Spleen (tissue), 7 donors: ENCODE results near the gene FRMD7.

Experiments
- POLR2A ChIP-seq, 3 donors: fragments of 450-650 bp; IDR thresholded peaks; one replicate each; pipeline ENCODE4 v1.5.1; 2017; ENCODE audit warnings: antibody characterized with exemption in 3 of 3, mild to moderate bottlenecking in 1 of 3
- POLR2AphosphoS5 ChIP-seq, 3 donors: sonication (generic); formaldehyde crosslinking; IDR thresholded peaks; one replicate each; pipeline ENCODE4 v1.5.1; 2017; ENCODE audit warnings: antibody characterized with exemption in 3 of 3
- TF ChIP-seq, protein P1 (sequence below), 11 experiments: fragments of 200-600 bp in 7 of 11; fragments of 450-650 bp in 4 of 11; sonication (generic) in 4 of 11; IDR thresholded peaks in 8 of 11; conservative IDR thresholded peaks in 3 of 11; 1 replicate in 7 of 11; 2 replicates in 4 of 11; pipeline versions ENCODE4 v1.4.0 to v1.8.0; 2016 to 2021; ENCODE audit warnings: antibody characterized with exemption in 11 of 11, inconsistent platforms in 4 of 11, mild to moderate bottlenecking in 1 of 11
- donor health status: DM: no; HTN: no; CAD: no; lungs with moderate emphysema.
- donor health status: DM: no; HTN: no; CAD: no.
- donor health status: DM: no; HTN: no; CAD: no.

DNA sequence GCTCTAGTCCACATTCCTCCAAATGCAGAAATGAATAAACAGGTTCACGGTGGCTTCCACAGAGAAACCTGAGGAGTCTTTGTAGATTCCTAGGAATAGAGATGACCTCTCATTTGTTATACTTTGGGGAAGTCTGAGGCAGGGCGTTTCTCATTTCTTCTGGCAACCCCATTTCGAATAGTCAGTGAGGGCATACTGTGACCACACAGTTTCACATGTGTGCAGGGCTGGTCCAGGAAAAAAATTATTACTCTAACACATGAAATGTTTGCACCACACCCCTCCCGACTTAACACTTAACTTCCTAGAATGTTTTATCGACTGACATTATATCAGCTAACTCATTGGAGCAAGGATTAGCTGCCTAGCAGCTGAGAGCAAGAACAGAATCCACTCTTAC lies 12.0 kb downstream of the FRMD7 start:
- TF ChIP-seq, protein P1, sequence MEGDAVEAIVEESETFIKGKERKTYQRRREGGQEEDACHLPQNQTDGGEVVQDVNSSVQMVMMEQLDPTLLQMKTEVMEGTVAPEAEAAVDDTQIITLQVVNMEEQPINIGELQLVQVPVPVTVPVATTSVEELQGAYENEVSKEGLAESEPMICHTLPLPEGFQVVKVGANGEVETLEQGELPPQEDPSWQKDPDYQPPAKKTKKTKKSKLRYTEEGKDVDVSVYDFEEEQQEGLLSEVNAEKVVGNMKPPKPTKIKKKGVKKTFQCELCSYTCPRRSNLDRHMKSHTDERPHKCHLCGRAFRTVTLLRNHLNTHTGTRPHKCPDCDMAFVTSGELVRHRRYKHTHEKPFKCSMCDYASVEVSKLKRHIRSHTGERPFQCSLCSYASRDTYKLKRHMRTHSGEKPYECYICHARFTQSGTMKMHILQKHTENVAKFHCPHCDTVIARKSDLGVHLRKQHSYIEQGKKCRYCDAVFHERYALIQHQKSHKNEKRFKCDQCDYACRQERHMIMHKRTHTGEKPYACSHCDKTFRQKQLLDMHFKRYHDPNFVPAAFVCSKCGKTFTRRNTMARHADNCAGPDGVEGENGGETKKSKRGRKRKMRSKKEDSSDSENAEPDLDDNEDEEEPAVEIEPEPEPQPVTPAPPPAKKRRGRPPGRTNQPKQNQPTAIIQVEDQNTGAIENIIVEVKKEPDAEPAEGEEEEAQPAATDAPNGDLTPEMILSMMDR (IDR thresholded peaks at IDR 0.05 in 8 of 11, conservative IDR thresholded peaks at IDR 0.05 in 3 of 11): no peak
- no peak for TF ChIP-seq POLR2AphosphoS5 (IDR thresholded peaks at IDR 0.05)
- no peak for TF ChIP-seq POLR2A (IDR thresholded peaks at IDR 0.05)
